ENCODE measurements around the gene ZYX.
"Not testable (repeated sequence)": the region's sequence is repeated elsewhere in the genome, so short reads cannot be mapped to it uniquely, and the experiment has no call there.

Gene ZYX

DNA sequence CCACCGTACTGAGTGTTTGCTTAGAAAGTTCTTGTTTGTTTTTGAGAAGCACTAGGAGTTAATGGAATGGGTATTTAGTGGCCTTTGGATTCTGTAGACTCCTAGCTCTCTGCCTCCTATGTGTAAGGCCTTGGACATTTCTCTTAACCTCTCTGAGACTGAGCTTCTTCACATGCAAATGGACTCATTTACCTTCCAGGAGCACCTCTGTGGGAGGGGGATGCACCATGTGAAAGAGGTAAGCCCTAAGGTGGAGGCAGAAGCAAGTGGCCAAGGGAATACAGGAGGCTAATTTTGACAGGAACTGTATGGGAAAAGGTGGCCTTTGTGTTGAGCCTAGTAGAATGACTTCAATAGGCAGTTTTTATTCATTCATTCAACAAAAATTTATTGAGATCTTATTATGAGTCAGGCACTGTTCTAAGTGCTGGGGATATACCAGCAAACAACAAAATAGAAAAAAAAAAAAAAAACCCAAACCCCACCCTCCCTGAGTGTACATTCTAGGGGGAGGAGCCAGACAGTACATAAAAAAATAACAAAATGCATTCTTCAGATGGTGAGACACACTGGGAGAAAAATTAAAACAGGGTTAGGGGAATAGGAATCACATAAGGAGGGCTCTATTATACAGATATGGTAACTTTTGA, 36.7 kb downstream of the ZYX start:
- DNase-seq = no peak

DNA sequence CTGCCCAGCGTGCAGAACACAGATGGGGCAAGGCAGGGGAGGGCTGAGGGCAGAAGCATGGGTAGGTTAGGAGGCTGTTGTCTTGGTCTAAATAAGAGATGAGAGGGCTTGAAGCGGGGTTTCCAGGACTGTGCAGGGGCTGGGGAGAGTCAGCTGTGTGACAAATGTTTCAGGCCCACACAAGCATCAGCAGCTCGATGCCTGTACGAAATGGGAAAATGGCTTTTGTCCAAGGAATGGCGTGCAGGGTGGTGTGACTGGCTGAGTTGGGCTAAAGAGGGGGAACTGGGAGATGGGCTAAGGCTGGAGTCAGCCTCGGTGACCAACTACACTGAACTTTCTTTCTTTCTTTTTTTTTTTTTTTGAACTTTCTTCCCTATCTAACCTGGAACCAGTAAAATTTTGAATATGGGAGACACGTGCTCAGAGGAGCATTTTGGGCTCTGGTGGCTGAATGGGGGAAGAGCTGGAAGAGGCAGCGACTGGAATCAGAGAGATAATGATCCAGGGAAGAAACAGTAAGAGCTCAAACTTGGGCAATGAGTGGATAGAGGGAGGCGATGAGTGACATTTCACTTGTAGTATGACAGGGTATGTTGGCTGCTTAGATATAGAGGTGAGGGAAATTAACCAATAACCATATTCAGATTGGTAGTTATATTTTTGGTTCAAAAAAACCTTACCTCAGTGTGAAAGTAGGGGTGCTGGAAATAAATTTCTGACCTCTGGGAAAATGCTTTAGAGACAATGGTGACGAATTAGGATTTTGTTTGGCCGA, 37.7 kb downstream of the ZYX start:
- no peak for DNase-seq

DNA sequence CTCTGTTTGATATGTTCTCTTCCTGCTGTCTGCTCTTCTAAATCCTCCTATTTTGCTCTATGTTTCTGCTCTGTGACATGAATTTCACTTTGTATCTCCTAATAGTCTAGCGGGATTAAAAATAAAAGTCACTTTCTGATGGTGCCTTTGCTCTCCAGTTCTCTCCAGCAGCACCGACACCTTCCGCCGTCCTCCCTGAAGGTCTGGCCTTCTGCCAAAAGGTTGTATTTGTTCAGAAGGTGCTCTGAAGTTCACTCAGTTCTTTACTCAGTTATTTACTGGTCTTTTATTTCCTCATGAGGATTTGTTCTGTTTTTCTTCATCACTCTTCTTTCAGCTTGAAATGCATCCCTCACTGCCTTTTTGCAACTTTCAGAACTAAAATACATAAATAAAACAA, 38.7 kb downstream of the ZYX start:
- DNase-seq = no peak

DNA sequence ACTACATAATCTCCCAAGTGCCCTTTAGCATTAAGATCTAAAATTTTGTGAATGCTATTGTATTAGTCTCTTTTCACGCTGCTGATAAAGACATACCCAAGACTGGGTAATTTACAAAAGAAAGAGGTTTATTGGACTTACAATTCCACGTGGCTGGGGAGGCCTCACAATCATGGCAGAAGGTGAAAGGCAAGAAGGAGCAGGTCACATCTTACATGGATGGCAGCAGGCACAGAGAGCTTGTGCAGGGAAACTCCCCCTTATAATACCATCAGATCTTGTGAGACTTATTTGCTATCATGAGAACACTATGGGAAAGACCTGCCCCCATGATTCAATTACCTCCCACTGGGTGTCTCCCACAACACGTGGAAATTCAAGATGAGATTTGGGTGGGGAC, 39.5 kb downstream of the ZYX start:
- not testable (repeated sequence) for DNase-seq

DNA sequence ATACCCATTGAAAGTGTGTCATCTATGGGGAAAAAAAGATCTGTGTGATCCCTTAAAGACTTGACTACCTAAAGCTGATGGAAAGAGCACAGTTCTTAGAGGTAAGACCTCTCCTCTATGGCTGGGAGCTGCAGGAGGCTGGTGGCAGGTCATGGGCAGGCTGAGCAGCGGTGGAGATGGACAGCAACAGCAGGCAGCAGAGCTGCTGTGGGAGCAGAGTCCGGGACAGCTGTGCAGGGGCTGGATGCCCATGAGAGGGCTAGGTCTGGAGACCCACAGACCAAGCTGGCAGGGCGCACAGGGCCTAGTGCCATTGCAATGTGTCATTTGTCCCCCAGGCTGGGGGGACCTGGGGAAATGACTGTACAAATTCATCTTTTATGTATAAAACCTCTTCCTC, 40.9 kb downstream of the ZYX start:
- DNase-seq = no peak

DNA sequence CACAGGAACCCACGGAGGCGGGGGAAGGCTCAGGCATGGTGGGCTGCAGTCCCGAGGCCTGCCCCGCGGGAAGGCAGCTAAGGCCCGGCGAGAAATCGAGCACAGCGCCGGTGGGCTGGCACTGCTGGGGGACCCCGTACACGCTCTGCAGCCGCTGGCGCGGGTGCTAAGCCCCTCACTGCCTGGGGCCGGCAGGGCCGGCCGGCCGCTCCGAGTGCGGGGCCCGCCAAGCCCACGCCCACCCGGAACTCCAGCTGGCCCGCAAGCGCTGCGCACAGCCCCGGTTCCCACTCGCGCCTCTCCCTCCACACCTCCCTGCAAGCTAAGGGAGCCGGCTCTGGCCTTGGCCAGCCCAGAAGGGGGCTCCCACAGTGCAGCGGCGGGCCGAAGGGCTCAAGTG, 43.3 kb downstream of the ZYX start:
- not testable (repeated sequence) for DNase-seq

DNA sequence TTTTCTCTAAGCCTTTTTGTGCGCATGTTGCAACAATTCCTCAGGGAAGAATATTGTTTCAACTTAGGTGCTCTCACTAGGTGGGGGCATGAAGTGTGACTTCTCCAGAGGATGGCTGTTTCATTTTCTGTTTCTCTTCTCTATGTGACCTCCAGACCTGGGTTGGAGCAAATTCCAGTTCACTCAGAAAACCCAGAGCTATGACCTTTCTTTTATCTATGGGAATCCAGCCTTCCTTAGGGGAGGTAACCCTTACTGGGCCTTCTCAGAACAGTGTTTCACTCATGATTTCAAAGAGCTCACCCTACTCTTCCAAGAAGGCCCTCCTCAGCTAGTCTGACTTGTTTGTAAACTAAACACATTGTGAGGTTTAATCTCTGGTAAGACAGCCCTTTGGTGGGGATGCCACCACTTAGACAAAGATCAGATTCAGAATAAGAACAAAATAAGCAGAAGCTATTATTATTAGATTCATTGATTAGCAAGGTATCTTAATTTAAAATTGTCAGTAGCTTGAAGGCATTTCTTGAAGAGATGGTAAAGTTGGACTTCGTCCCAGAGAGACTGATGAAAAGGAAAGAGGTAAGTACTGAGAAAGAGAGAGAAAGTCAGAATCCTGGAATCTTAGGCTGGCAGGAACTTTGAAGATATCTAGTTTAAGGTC, 45.5 kb downstream of the ZYX start:
- no peak for DNase-seq

DNA sequence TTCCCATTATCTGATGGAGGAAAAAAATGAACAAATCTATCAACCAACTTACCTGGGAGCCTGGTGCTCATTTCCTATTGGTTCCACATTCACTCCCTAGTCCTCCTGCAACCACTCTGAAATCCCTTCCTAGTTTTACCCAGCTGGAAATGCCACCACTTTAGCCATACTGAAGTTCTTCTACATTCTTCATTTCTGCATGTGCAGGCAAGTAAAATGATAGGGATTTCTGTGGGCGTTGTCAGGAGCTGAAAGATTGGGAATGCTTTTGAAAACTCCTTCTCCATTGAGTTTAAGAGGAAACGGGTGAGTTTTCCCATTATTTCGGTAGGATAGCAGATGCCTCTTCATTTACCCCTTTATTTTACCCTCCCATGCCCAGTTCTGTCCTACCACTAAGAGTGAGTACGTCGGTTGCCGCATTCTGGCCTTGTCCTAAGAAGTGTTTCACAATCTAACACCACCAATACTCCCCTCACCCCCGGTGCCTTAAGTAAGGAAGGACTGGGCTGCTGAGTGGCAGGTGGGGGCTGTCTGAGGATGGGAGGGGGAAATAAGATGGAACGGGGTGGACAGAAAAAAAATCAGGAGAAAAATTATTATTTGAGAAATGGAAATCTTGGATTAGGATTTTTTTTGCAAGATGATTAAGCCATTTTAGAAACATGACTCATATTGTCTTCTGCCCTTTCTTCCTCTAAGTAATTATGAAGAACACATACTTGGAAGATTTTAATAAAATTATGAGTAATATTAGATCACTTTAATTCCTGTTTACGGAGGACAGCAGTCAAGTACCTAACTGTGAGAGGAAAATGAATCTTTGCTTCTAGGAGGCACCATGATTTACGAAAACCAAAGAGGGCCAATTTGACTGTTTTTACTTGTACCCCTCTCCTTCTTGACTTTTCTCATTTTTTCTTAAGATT, 48.9 kb downstream of the ZYX start:
- DNase-seq = no peak

DNA sequence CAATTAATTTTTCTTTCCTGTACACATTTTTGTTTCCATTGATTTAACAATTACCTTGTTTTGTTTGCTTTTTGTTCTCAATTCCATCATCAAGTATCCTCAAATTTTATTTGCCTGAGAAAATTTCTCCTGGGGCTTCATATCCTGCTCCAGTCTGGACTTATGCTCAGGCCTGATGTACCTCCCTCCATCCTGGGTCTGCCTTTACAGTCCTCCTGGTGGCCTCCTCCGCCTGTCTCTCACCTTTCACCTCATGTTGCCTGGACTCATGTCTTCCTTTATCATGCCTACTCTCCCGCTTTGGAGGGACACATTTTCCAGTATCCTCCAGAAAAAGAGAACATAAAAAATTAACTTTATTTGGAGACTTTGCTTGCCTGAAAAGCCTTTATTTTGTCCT, 50.0 kb downstream of the ZYX start:
- DNase-seq = no peak

DNA sequence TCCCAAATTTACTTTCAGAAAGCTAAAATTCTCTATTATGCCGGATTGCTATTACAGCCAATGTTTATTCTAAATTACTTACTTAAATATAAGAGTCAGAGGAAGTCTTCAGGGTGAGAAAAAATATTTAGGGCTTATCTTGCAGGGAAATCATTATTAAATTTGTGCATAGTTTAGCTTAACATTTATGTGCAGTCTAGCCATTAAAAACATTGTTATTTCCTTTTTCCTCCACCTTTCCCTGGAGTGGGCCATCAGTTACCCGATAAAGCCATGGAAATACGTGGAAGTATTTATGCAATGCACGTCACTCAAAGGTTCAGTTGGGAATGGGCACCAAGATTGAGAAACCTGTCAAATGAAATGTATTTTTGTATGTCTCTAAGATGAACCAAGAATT, 52.6 kb downstream of the ZYX start:
- DNase-seq = no peak

DNA sequence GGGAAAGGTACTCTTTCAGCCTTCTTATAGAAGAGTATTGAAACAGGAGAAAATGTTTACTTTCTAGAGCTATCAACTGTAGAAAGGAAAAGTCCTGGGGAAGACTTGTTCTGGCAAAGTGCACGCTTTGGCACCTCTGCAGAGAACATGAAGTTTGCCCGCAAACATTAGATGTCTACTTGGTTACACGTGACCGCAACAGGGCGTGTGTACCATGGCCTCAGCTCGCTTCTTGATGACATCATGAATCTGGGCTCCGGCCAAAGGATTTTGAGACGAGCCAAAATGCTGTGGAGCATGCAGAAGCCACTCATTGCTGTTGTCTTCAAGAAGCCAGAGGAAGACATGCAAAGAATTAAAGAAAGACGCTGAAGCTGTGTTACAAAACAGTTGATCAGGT, 53.5 kb downstream of the ZYX start:
- DNase-seq = no peak

DNA sequence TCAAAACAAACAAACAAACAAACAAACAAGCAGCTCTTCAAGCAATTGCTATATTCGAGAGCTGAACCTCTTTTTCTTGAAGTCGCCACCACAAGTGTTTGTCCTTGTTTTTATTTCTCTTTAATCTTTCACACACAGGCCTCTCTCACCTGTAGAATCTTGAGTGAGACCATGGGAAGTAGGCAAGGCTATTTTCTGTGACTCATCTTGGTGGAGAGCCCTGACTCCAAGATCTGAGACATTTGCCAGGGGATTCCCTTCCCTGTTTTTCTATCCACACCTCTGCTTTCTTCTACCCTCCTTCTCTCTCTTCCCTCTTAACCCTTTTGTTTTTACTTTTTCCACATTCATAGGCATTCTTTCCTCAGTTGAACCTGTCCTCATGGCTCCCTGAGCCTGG, 54.1 kb downstream of the ZYX start:
- DNase-seq = no peak

DNA sequence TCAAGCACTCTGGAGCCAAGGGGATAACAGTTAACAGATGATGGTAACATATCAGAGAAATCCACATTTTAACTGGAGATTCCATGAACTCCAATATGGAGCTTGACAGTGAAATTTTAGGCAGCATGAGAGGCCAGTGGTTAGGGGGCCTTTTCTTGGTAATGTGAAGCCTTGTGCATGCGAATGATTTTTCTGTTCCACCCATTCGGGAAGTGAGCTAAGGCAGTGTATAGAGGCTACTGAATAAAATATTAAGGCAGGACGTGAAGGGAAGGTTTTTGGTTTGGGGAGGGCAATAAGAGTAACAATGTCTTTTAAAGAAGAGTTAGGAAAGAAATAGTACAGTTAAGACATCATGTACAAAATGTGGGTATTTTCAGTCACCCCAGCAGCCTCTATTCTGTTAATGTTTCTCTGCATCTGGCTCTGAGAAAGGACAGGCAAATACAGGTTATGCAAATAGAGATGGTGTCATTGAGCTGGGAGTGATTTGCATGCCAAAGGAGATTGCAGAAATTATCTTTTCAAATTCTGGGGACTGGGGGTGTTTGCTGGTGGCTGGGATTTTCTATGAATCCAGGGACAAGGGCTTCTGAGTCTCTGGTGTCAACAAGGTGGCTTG, 55.3 kb downstream of the ZYX start:
- no peak for DNase-seq

DNA sequence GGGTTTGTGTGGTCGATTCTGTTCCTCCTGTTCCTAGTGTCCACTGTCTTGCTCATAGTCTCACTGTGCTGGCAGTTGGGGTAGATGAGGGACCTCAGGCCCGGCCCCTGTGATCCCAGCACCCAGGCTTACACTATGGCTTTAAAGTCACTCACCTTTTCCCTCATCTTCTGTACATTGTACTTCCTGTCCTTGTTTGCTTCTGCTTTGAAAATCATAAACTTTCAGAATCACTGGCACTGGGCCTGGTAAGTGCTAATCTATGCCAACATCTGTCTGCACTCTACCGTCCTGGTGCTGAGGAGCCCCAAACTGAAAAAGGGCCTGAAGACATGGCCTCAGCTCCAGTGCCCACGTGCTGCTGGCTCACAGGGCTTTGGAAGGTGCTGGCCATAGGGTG, 56.4 kb downstream of the ZYX start:
- no peak for DNase-seq

DNA sequence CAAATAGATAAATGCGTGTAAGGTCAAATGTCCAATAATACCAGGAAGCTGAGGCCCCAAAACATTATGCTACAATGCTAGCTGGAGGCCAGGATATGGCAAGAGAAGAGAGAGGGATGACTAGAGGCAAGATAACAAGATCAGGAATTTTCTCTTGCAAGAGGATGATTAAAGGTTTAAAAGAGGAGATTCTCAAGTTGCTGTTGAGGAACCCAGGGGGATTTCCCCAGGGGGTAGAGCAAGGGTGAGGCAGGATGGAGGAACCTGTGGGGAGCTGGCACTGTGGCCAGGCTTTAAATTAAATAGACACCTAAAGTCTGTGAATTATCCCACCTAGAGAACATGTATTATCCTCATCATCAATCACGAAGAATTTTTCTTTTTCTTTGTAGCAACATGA, 58.7 kb downstream of the ZYX start:
- no peak for DNase-seq

Data from T-helper 9 cell (primary cell).